IMR-90 (cell line): ENCODE measurements around the gene ACTR1A. TPM values are rescaled to one million over a fixed set of nuclear protein-coding genes. Genes with fewer than 3 reads are reported as not detected.

Experiments used
- ATAC-seq: fragments of 200-7000 bp; cut with Tn5 transposase; 2 replicates; pipeline ENCODE4 v1.9.1; 2020; ENCODE audit warnings: low read depth, mild to moderate bottlenecking, moderate library complexity
- BruUV-seq: library from RNA; stranded (reverse); fragments of 400-500 nt; replicated peaks from 2 replicates; lab custom pipeline; 2021; lab: Mats Ljungman, UMichigan
- CTCF ChIA-PET: fragments of 300-600 bp; formaldehyde crosslinking; extraction: SDS; loops from one replicate; lab custom pipeline; 2021; ENCODE audit warnings: antibody characterized with exemption; lab: Yijun Ruan, JAX
- POLR2A ChIA-PET: fragments of 300-600 bp; sonication (Branson Sonifier 250); formaldehyde crosslinking; loops from one replicate; lab custom pipeline; 2022; ENCODE audit warnings: antibody characterized with exemption; ENCODE audit not compliant: unreplicated experiment; lab: Charles Lee
- DNase-seq: peaks from one replicate; pipeline ENCODE4 v3.0.0; 2013
- H2AFZ ChIP-seq: replicated peaks from 2 replicates; pipeline ENCODE3; 2013; ENCODE audit warnings: low read length, mild to moderate bottlenecking; ENCODE audit not compliant: poor library complexity
- H2AK5ac ChIP-seq: 2 replicates; pipeline ENCODE4 v1.6.1; 2013; ENCODE audit warnings: low read depth, low read length, inconsistent platforms
- H2AK9ac ChIP-seq: replicated peaks from 2 replicates; pipeline ENCODE3; 2013; ENCODE audit warnings: mild to moderate bottlenecking, low read depth, low read length, moderate library complexity; ENCODE audit not compliant: poor library complexity
- H2BK120ac ChIP-seq: 2 replicates; pipeline ENCODE4 v1.6.1; 2013; ENCODE audit warnings: low read depth, low read length, inconsistent platforms
- H2BK15ac ChIP-seq: 3 replicates; pipeline ENCODE4 v1.6.1; 2013; ENCODE audit warnings: low read depth, low read length, inconsistent platforms
- H2BK20ac ChIP-seq: 2 replicates; pipeline ENCODE4 v1.6.1; 2013; ENCODE audit warnings: low read depth, mild to moderate bottlenecking, inconsistent platforms, low read length, moderate library complexity
- H2BK5ac ChIP-seq: 2 replicates; pipeline ENCODE4 v1.6.1; 2013; ENCODE audit warnings: mild to moderate bottlenecking, low read depth, low read length, inconsistent platforms; ENCODE audit not compliant: poor library complexity, severe bottlenecking
- H3K14ac ChIP-seq: replicated peaks from 2 replicates; pipeline ENCODE4 v1.6.1; 2013; ENCODE audit warnings: low read depth, low read length, inconsistent platforms
- H3K18ac ChIP-seq: 2 replicates; pipeline ENCODE4 v1.6.1; 2013; ENCODE audit warnings: low read depth, low read length, control low read depth
- H3K23ac ChIP-seq: 2 replicates; pipeline ENCODE4 v1.6.1; 2013; ENCODE audit warnings: low read depth, low read length, inconsistent platforms
- H3K27ac ChIP-seq: 2 replicates; pipeline ENCODE4 v1.5.1; 2013; ENCODE audit warnings: mild to moderate bottlenecking, control low read depth, low read length; ENCODE audit not compliant: insufficient read depth
- H3K27me3 ChIP-seq: 2 replicates; pipeline ENCODE4 v1.6.1; 2013; ENCODE audit warnings: low read length; ENCODE audit not compliant: control insufficient read depth, insufficient read depth
- H3K36me3 ChIP-seq: 2 replicates; pipeline ENCODE4 v1.6.1; 2013; ENCODE audit warnings: low read length, mixed read lengths; ENCODE audit not compliant: control insufficient read depth, insufficient read depth
- H3K4ac ChIP-seq: 2 replicates; pipeline ENCODE4 v1.6.1; 2013; ENCODE audit warnings: low read depth, low read length, inconsistent platforms
- H3K4me1 ChIP-seq: 2 replicates; pipeline ENCODE4 v1.6.1; 2013; ENCODE audit warnings: low read length, mixed read lengths; ENCODE audit not compliant: control insufficient read depth, insufficient read depth
- H3K4me2 ChIP-seq: 2 replicates; pipeline ENCODE4 v1.6.1; 2013; ENCODE audit warnings: low read depth, mild to moderate bottlenecking, control low read depth, low read length, moderate library complexity
- H3K4me3 ChIP-seq: 2 replicates; pipeline ENCODE4 v1.5.1; 2013; ENCODE audit warnings: low read depth, mild to moderate bottlenecking, control low read depth, low read length, moderate library complexity; ENCODE audit not compliant: insufficient read depth
- H3K56ac ChIP-seq: 2 replicates; pipeline ENCODE4 v1.6.1; 2013; ENCODE audit warnings: low read length, inconsistent platforms; ENCODE audit not compliant: insufficient read depth; ENCODE audit errors: extremely low read depth
- H3K79me1 ChIP-seq, 2 experiments: 2 replicates each; pipeline ENCODE4 v1.6.1; 2013; ENCODE audit warnings: low read length in 2 of 2, inconsistent platforms in 1 of 2, low read depth in 1 of 2
- H3K9ac ChIP-seq: 2 replicates; pipeline ENCODE4 v1.6.1; 2013; ENCODE audit warnings: low read depth, low read length, control low read depth
- H3K9me1 ChIP-seq: 2 replicates; pipeline ENCODE4 v1.6.1; 2013; ENCODE audit warnings: low read length, inconsistent platforms; ENCODE audit not compliant: insufficient read depth
- H3K9me3 ChIP-seq: 2 replicates; pipeline ENCODE4 v1.6.1; 2013; ENCODE audit warnings: low read length; ENCODE audit not compliant: control insufficient read depth, insufficient read depth
- H4K20me1 ChIP-seq: 2 replicates; pipeline ENCODE4 v1.6.1; 2013; ENCODE audit warnings: low read length, inconsistent platforms; ENCODE audit not compliant: insufficient read depth
- H4K5ac ChIP-seq: 2 replicates; pipeline ENCODE4 v1.6.1; 2013; ENCODE audit warnings: mild to moderate bottlenecking, low read depth, low read length, control low read depth
- H4K8ac ChIP-seq, 2 experiments: 2 replicates each; pipeline ENCODE4 v1.6.1; 2013; ENCODE audit warnings: low read depth in 2 of 2, low read length in 2 of 2, control low read depth in 1 of 2, inconsistent platforms in 1 of 2
- H4K91ac ChIP-seq: 2 replicates; pipeline ENCODE4 v1.6.1; 2013; ENCODE audit warnings: low read depth, low read length, inconsistent platforms; ENCODE audit not compliant: insufficient read depth
- MXI1 ChIP-seq: IDR thresholded peaks from 2 replicates; pipeline ENCODE4 v1.6.1; 2012; ENCODE audit warnings: low read depth, mild to moderate bottlenecking, low read length, moderate library complexity, borderline replicate concordance
- RAD21 ChIP-seq: IDR thresholded peaks from 2 replicates; pipeline ENCODE4 v1.6.1; 2012; ENCODE audit warnings: low read length, improper control_type of control experiment
- WGBS, 2 experiments: methylation state at CpG; one replicate each; pipeline versions ENCODE4 v1.1.5 to v1.1.7; 2013; ENCODE audit warnings: missing lambda C conversion rate in 2 of 2; ENCODE audit not compliant: insufficient read length in 1 of 2; ENCODE audit errors: extremely low coverage in 2 of 2; 5-methylcytosine and 5-hydroxymethylcytosine counted together
- dilution Hi-C: fragments of 300-500 bp; cut with HindIII; formaldehyde crosslinking; loops from one replicate; pipeline ENCODE4 v1.14.3; 2018; ENCODE audit warnings: low sequenced_read_pairs; ENCODE audit not compliant: unreplicated experiment
- in situ Hi-C: fragments of 300-500 bp; cut with MboI; formaldehyde crosslinking; loops from 3 replicates; pipeline ENCODE4 v1.14.3; 2019; ENCODE audit warnings: low sequenced_read_pairs, inconsistent platforms, mixed read lengths
- intact Hi-C: fragments of 100-400 bp; cut with micrococcal nuclease; formaldehyde crosslinking; loops from 2 replicates; pipeline ENCODE4 v1.10.0; 2022
- polyA plus RNA-seq, 3 experiments: library from polyadenylated mRNA; depleted of rRNA; stranded (reverse); fragments of >200 nt; gene quantifications; 2 replicates each; pipeline ENCODE4 v1.2.3, GENCODE V29; 2012; ENCODE audit warnings: low replicate concordance in 1 of 3
- total RNA-seq: library from RNA; depleted of rRNA; stranded (reverse); fragments of >200 nt; gene quantifications from 2 replicates; pipeline ENCODE4 v1.2.3, GENCODE V29; 2012

Gene ACTR1A
- total and polyA plus RNA-seq, 2 of the 4 experiments (the other 2 are of a cell fraction): 142 to 157 TPM

DNA sequence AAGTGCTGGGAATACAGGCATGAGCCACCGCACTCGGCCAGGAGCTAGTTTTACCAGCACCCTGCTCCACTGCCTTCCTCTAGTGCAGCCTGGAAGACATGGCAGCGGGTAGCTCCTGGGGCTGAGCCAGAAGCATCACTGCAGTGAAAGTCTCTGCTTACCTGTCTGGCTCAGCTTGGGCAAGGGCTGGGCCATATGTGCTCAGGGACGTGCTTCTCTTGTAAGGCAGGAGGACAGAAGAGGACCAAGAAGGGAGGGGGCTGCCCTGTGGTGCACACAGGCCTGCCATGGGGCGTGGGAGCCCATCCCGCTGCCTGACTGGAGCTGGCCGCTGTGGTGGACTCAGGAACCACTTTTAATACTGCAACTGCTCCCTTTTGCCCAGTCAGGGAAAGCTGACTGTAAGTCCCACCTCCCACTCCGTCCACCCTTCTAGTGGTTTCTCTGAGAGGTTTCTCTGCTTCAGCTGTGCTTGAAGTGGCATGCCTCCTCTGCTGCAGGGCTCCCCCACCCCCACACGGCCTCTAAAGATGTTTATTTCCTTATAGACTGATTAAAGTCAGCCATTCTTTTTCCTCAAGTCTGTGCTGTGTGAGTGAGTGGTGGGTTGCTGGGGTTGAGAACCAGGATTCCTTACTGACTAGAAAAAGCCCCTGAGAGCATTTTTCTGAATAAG is 25.9 kb downstream of the ACTR1A start:
- POLR2A ChIA-PET: no interaction called here
- CTCF ChIA-PET: interaction anchor here (0.6 kb wide), 1 partner anchor 96 kb away, joined by 3 read pairs; no protein-coding TSS in a partner anchor

More for the DNA sequence above, 25.9 kb downstream of the ACTR1A start:
- dilution Hi-C loops: no loop called here
- no peak for DNase-seq
- TF ChIP-seq RAD21 (no peak), MXI1 (no peak)
- Histone ChIP-seq H2AK9ac (no peak overlapping the region), H3K23ac (no peak overlapping the region), H3K4me1 (no peaks in the 10 kb centered on the region), H4K91ac (no peak overlapping the region), H2BK20ac (no peak overlapping the region), H3K4me3 (no peak overlapping the region), H2BK5ac (no peak overlapping the region), H3K56ac (no peak overlapping the region), H2BK15ac (no peak overlapping the region), H3K36me3 (peaks cover 18% of the 10 kb centered on the region), H4K8ac (no peak overlapping the region), H2AK5ac (no peak overlapping the region), H2BK120ac (no peak overlapping the region), H3K9me3 (no peaks in the 10 kb centered on the region), H4K5ac (no peak overlapping the region), H3K27ac (no peak overlapping the region), H3K14ac (no peak overlapping the region), H3K9ac (no peak overlapping the region), H3K79me1 (no peaks in the 10 kb centered on the region; a peak in 1 of 4 replicates), H4K20me1 (peaks cover 6% of the 10 kb centered on the region; the same call in 1 of the 2 replicates), H3K4ac (no peak overlapping the region), H2AFZ (no peak overlapping the region), H3K9me1 (no peaks in the 10 kb centered on the region), H3K27me3 (no peaks in the 10 kb centered on the region), H3K18ac (no peak overlapping the region), H3K4me2 (no peak overlapping the region)
- in situ Hi-C loops: loop anchor here (5.0 kb wide), 1 partner anchor 84 kb away; no protein-coding TSS in a partner anchor
- 80% methylated on average over 1 of the region's 9 CpGs; no CpG with 5 or more reads in 1 of the 2 experiments for WGBS, 2 experiments
- BruUV-seq: no TSS peak
- intact Hi-C loops: no loop called here
- ATAC-seq: no peak; the same call in 1 of the 2 replicates
